GM21423 (cell line): ENCODE measurements around the gene KEAP1.

Experiments used
- ATAC-seq: cut with Tn5 transposase; IDR thresholded peaks from one replicate; pipeline ENCODE4 v1.9.1; 2021; ENCODE audit warnings: mild to moderate bottlenecking, moderate library complexity; ENCODE audit not compliant: unreplicated experiment

KEAP1 gene

DNA sequence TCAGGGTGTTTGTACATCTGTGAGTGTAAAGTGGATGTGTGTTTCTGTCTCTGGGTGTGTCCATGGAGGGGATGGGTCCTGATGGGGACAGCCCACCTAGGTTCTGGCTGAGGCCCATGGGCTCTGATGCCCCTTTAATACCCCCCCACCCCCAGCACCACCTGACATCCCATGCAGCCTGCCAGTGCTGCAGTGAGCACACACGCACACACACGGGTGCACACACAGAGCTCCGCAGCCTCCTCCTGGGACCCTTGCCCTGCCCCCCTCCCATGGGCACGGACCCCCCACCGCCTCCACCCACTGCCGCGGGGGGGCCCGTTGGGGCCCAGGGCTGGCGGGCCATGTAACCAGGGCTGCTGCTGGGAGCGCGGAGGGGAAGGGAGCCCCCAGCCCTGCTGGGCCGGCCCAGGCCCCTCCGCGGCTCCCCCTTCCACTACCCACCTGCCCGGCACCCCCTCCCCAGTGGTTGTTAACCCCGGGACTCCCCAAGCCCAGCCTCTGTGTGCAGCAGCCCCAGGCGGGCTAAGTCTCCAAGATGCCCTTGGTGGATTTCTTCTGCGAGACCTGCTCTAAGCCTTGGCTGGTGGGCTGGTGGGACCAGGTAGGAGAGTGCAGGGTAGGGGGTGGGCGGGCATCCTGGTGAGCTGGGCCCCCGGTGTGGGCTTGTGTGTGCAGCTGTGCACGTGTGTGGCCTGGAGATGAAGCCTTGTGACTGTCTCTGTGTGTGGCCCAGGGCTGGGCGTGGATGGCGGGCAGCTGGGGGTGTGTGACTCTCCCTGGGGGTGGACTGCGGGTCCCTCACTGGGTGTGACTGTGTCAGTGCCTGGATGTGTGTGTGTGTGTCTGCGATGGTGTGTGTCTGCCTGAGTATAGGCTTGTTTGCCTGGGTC is 50.2 kb downstream of the KEAP1 start:
- ATAC-seq = no peak

- ATAC-seq = no peak
Observed at GRCh38 chr19:10450853-10451609, 52.1 kb downstream of the KEAP1 start.

DNA sequence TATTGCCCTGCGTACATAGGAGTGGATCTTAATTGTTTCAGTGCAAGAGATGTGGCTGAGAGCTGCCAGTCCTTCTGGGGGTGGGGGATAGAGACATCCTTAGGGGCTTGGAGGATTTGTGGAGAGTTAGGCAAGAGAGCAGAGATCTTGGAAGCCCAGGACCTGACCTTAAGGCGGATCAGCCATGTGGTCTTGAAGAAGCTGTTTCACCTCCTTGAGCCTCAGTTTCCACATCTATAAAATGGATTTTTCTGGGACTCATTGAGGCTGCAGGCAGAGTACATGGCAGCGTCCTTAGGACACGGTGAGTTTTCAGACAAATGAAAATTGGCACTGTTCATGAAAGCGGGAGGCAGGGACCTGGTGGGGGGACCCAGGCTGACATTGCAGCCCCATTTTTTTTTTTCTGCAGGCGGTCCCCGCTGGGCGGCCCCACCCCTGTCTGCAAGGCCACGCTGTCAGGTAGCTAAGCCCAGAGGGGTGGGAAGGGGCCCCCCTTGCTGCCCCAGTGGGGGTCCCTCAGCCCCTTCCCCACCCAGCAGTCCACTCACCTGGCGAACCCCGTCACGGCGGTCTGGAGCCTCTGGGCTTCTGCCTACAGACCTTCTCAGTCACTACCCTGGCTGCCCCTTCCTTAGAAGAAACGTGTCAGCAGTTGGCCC is 52.8 kb downstream of the KEAP1 start:
- no peak for ATAC-seq

- no peak for ATAC-seq
Observed at GRCh38 chr19:10449037-10449436, 54.1 kb downstream of the KEAP1 start.

- ATAC-seq = no peak
Observed at GRCh38 chr19:10442698-10443097, 60.5 kb downstream of the KEAP1 start.

- no peak for ATAC-seq
Observed at GRCh38 chr19:10439588-10439987, 63.6 kb downstream of the KEAP1 start.
